SK-N-MC (cell line): ENCODE results near the gene ZDHHC22.

Experiments used
- EZH2 ChIP-seq: fragments of 200-600 bp; sonication (generic); IDR thresholded peaks from one replicate; pipeline ENCODE4 v1.6.1; 2017; ENCODE audit warnings: antibody characterized with exemption
- POLR2AphosphoS5 ChIP-seq: IDR thresholded peaks from 2 replicates; pipeline ENCODE4 v1.6.1; 2012; ENCODE audit warnings: mild to moderate bottlenecking, low read depth, low read length, borderline replicate concordance

GRCh38 chr14:77183896-77184295 lies 42.3 kb upstream of the ZDHHC22 start:
- TF ChIP-seq POLR2AphosphoS5 (no peak), EZH2 (no peak)
